HUES64 (cell line): ENCODE measurements around the gene RPL27.

Source experiments
- H3K27ac ChIP-seq: 2 replicates; pipeline ENCODE4 v1.7.0; 2013; ENCODE audit warnings: low read depth, low read length, inconsistent platforms
- H3K27me3 ChIP-seq: 2 replicates; pipeline ENCODE4 v1.6.1; 2013; ENCODE audit warnings: mild to moderate bottlenecking, low read length; ENCODE audit not compliant: insufficient read depth
- H3K36me3 ChIP-seq: 2 replicates; pipeline ENCODE4 v1.6.1; 2013; ENCODE audit warnings: mild to moderate bottlenecking, low read length; ENCODE audit not compliant: insufficient read depth
- H3K4me1 ChIP-seq: 2 replicates; pipeline ENCODE4 v1.6.1; 2013; ENCODE audit warnings: mild to moderate bottlenecking, low read length, moderate library complexity; ENCODE audit not compliant: insufficient read depth
- H3K4me3 ChIP-seq: 2 replicates; pipeline ENCODE4 v1.5.1; 2013; ENCODE audit warnings: mild to moderate bottlenecking, low read length, moderate library complexity
- H3K9ac ChIP-seq: 2 replicates; pipeline ENCODE4 v1.6.1; 2013; ENCODE audit warnings: mild to moderate bottlenecking, low read depth, low read length
- H3K9me3 ChIP-seq: 2 replicates; pipeline ENCODE4 v1.6.1; 2013; ENCODE audit warnings: low read depth, low read length; ENCODE audit not compliant: insufficient read depth
- WGBS: fragments of 150-250, 120-280 bp; methylation state at CpG from one replicate; pipeline ENCODE4 v1.1.7; 2013; ENCODE audit warnings: missing lambda C conversion rate; 5-methylcytosine and 5-hydroxymethylcytosine counted together

RPL27 gene

DNA sequence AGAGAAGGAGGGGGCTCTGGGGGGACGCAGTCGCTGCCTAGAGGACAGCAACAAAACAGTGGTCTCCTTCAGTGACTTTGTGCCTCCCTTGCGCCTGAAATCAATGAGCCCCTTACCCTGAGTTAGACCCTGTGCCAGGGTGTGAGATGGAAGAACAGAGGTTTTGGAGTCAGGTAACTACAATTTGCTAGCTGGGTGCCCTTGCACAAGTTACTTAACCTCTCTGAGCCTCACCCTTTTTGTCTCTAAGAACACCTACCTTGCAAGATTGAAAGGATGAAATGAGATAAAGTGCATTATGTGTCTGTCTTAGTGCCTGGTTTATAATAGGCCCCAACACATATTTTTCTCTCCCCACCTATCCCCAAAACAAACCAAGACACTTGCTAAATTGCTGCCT, 36.7 kb downstream of the RPL27 start:
- peak overlapping the region; percentile 36; the same call in 1 of the 2 replicates for H3K4me3 ChIP-seq
- peak overlapping the region; percentile 77 for H3K27ac ChIP-seq
- WGBS, result 65% methylated on average over 3 of the region's 3 CpGs
- H3K9me3 ChIP-seq, result no peaks in the 10 kb centered on the region
- H3K27me3 ChIP-seq, result no peaks in the 10 kb centered on the region
- 0 out of 2 replicates have a peak overlapping the region, but pooled peaks have one; percentile 72 for H3K9ac ChIP-seq
- no peaks in the 10 kb centered on the region; the same call in 1 of the 2 replicates for H3K36me3 ChIP-seq
- peaks cover 39% of the 10 kb centered on the region for H3K4me1 ChIP-seq

GRCh38 chr17:43039646-43040045, 41.4 kb downstream of the RPL27 start:
- H3K4me3 ChIP-seq, result no peak overlapping the region
- H3K9ac ChIP-seq, result no peak overlapping the region
- 0 out of 2 replicates have a peak, but pooled peaks cover 6% of the 10 kb centered on the region for H3K36me3 ChIP-seq
- H3K27ac ChIP-seq, result no peak overlapping the region
- H3K4me1 ChIP-seq, result peaks cover 46% of the 10 kb centered on the region
- WGBS, result 87% methylated on average over 2 of the region's 2 CpGs
- H3K9me3 ChIP-seq, result no peaks in the 10 kb centered on the region
- H3K27me3 ChIP-seq, result no peaks in the 10 kb centered on the region

- peak overlapping the region; percentile 73 for H3K27ac ChIP-seq
- 61% methylated on average over 2 of the region's 2 CpGs for WGBS
These were observed 42.4 kb downstream of the RPL27 start for GRCh38 chr17:43040655-43041054.

DNA sequence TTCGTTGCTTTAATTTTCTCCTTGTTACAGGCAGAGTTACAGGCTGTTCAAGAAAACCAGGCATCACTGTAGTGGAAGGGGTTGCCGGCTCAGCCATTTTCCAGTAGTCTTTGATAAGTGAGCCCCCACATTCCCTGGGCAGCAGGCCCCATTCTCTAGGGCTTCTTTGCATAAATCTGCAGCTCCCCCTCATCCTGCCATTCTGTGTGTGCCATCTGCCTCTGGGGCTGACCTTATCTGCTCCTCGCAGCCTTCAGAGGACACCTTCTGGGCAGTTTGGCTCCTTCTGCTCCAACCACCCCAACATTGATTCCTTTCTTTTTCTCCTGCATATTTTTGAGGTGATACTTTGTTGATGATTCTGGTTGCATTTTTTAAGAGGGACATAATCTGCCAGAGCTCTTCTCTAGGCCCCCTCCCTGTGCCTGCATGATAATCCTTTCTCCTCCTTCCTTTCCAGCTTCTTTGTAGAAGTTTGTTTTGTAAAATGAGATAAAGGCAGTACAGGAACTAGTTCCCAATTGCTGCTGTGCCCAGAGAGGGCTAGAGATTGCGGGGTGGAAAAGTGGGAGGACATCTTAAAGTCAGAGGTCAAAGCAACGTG, 43.9 kb downstream of the RPL27 start:
- H3K4me1 ChIP-seq, result peaks cover 29% of the 10 kb centered on the region
- peaks cover 19% of the 10 kb centered on the region for H3K36me3 ChIP-seq
- no peaks in the 10 kb centered on the region for H3K27me3 ChIP-seq
- H3K4me3 ChIP-seq, result no peak overlapping the region
- 43% methylated on average over 5 of the region's 5 CpGs for WGBS
- H3K9me3 ChIP-seq, result no peaks in the 10 kb centered on the region
- no peak overlapping the region for H3K9ac ChIP-seq
- peak overlapping the region; percentile 40 for H3K27ac ChIP-seq

More at GRCh38 chr17:43040655-43041054, 42.4 kb downstream of the RPL27 start:
- Histone ChIP-seq H3K4me3 (no peak overlapping the region), H3K9me3 (no peaks in the 10 kb centered on the region), H3K27me3 (no peaks in the 10 kb centered on the region), H3K9ac (peak overlapping the region; percentile 42; the same call in 1 of the 2 replicates), H3K4me1 (peaks cover 37% of the 10 kb centered on the region), H3K36me3 (peaks cover 13% of the 10 kb centered on the region)

GRCh38 chr17:43043307-43043706, 45.1 kb downstream of the RPL27 start:
- Histone ChIP-seq H3K9ac (no peak overlapping the region), H3K9me3 (no peaks in the 10 kb centered on the region), H3K36me3 (peaks cover 22% of the 10 kb centered on the region), H3K4me3 (no peak overlapping the region), H3K4me1 (peaks cover 29% of the 10 kb centered on the region), H3K27ac (peak overlapping the region; percentile 40; the same call in 1 of the 2 replicates), H3K27me3 (no peaks in the 10 kb centered on the region)

GRCh38 chr17:43044024-43044423, 45.8 kb downstream of the RPL27 start:
- Histone ChIP-seq H3K4me3 (no peak overlapping the region), H3K4me1 (peaks cover 29% of the 10 kb centered on the region), H3K36me3 (peaks cover 27% of the 10 kb centered on the region), H3K9ac (no peak overlapping the region), H3K9me3 (no peaks in the 10 kb centered on the region), H3K27me3 (no peaks in the 10 kb centered on the region), H3K27ac (no peak overlapping the region)
- 92% methylated on average over 4 of the region's 4 CpGs for WGBS

DNA sequence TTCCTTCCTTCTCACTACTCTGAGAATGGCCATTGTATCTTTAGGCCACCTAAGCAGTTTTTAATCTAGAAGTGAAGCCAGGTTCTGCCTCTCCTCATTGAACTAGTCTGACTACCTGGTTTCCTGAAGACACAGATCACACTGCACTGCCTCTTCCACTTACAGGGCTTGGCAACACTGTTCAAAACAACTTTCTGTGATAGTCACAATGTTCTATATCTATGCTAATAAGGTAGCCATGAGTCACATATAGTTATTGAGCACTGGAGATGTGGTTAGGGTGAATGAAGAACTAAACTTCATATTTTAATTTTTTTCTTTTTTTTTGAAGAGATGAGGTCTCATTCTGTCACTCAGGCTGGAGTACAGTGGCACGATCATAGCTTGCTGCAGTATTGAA, 53.8 kb downstream of the RPL27 start:
- 96% methylated on average over 1 of the region's 1 CpG for WGBS
- Histone ChIP-seq H3K9me3 (no peaks in the 10 kb centered on the region), H3K27ac (no peak overlapping the region), H3K9ac (no peak overlapping the region), H3K4me3 (no peak overlapping the region), H3K27me3 (no peaks in the 10 kb centered on the region), H3K36me3 (peaks cover 67% of the 10 kb centered on the region), H3K4me1 (no peaks in the 10 kb centered on the region)
